Putamen (tissue), 1 donor: ENCODE results near the gene IL2RG.

ENCODE experiments used
- DNase-seq: peaks from one replicate; pipeline ENCODE4 v3.0.0-alpha.2; 2016; ENCODE audit warnings: low spot score

IL2RG gene

DNA sequence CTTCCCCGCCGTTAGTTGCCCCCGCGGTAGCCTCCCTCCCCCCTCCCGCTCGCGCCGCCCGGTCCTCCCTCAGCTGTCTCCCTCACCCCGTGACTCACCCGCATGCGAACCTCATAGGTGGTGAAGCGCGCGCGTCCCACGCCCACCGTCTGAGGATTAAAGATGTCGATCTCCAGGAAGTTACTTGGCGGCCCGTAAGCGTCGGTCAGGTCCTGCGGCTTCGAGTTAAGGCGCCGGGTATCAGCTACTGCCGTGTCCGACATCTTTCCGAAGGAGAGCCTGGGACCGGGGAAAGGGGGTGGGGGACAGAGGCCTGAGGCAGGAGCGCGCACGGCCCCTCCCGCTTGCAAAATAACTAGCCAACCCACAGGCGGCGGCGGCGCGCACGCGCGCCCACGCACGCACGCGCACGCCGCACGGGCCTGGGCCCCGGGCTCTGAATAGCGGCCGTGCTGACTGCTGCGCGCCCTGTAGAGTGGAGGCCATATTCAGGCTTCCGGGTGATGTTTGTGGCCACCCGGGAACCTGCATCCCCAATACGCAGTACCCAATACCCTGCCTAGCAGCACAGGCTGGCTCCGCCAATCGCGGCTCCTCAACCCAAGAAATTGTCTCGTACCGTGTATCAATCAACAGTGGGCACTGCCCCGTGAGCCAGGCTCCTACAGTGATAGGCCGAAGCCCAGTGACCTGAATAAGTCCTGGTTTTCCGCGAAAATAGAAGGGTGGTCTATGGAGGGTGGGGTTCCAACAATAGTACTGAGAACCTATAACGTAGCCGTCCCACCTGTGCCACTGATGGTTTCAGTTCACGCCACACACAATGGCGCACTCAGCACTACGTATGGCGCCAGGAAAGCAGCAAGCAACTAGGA, 43.1 kb downstream of the IL2RG start, which contains the start of gene SNX12:
Gene SNX12, minus strand, starts transcription at position 291 of the 875 bp plus-strand sequence. Its CDS starts 28 bp downstream, at position 263.
- DNase-seq: peak; percentile 92

DNA sequence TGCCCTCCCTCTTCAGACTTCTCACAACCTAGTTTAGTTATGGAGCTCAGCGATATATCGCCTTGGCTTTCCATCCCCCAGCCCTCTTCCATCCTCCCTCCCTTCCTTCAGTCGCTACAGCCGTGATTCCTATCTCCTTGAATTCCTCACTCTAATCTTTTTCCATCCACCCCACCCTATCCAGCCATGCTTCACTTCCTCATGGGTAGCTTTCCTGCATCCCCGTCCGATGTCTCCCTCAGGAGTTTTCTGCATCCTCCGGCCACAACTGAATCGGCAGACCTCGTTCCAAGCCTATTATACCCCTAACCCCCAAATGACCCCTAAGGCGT, 43.7 kb downstream of the IL2RG start:
- peak; percentile 15 for DNase-seq

GRCh38 chrX:71067089-71067488, 44.3 kb downstream of the IL2RG start:
- no peak for DNase-seq

DNA sequence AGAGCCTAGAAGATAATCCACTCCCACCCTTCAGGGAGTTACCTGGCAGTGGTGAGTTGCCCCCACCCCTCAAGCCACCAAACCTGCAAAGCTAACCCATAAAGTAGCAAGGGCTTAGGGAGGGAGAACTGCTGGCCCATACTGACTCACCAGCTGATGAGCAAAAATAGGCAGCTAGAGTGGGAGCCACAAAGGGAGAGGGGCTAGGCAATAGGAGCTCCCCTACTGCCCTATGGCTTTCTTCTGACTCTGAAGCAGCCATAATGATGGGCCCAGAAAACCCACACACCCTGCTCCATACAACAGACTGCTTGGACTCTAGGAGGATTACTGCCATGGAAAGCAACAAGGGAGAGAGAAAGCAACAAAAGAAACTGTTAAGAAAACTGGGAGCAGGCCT, 51.2 kb downstream of the IL2RG start:
- DNase-seq: no peak

DNA sequence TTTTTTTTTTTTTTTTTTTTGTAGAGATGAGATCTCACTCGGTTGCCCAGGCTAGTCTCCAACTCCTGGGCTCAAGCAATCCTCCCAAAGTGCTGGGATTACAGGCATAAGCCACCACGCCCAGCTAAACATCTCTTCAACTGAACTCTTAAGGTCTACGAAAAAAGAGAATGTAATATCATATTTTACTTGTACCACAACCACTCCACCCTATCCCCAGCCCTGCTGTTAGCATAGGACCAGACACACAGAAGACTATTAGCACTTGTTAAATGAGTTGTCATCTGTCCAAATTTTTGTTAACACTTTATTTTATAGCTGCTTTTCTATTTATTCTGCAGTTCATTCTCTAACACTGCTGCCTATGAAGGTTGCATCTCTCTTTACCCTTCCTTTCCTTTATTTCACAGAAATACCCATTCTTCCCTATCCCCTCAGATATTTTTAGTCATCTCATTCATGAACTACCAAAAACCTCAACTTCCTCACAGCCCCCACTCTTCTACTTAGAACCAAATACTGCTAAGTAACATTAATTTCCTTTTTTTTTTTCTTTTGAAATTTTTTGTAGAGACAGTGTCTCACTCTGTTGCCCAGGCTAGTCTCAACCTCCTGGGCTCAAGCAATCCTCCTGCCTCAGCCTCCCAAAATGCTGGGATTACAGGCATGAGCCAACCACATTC, 53.4 kb downstream of the IL2RG start:
- no peak for DNase-seq
